C4-2B (cell line): ENCODE data around the gene GPBAR1.

Source experiments
- H3K27ac ChIP-seq: fragments of 450-650 bp; 2 replicates; pipeline ENCODE4 v1.5.1; 2017
- CTCF ChIP-seq: fragments of 450-650 bp; conservative IDR thresholded peaks from 2 replicates; pipeline ENCODE4 v1.5.1; 2017; ENCODE audit warnings: mild to moderate bottlenecking
- ZFX ChIP-seq: fragments of 450-650 bp; IDR thresholded peaks from 2 replicates; pipeline ENCODE4 v1.6.1; 2017

Gene GPBAR1

GRCh38 chr2:218256612-218257350 lies 4.0 kb upstream of the GPBAR1 start:
- H3K27ac ChIP-seq: no peak overlapping the region; the same call in 1 of the 2 replicates
- TF ChIP-seq ZFX (no peak), CTCF (no peak)

DNA sequence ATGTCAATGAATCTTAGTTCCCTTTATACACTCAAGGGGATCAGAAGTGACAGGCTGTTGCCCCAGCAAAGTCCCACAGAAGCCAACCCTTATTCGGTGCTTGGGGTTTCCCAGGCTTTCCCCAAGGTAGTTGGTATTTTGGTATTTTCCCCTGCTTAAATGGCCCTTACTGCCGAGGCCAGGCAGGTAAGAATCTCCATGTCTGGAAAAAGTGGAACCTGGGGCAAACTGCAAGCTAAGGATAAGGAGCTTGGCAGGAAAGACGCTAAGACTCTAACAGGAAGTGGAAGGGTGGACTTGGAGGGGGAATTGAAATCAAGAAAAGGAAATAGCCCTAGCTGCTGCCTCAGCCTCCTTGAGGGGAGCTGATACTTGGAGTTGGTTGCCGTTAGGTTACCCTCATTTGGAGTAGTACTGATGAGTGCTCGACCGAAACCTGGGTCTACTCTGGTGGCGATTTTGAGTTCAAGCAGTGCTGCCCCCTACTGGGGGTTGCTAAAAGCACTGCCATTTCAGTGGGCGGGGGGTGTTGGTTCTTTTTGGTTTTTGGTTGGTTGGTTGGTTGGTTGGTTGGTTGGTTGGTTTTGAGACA lies 3.3 kb upstream of the GPBAR1 start:
- H3K27ac ChIP-seq: no peak overlapping the region

DNA sequence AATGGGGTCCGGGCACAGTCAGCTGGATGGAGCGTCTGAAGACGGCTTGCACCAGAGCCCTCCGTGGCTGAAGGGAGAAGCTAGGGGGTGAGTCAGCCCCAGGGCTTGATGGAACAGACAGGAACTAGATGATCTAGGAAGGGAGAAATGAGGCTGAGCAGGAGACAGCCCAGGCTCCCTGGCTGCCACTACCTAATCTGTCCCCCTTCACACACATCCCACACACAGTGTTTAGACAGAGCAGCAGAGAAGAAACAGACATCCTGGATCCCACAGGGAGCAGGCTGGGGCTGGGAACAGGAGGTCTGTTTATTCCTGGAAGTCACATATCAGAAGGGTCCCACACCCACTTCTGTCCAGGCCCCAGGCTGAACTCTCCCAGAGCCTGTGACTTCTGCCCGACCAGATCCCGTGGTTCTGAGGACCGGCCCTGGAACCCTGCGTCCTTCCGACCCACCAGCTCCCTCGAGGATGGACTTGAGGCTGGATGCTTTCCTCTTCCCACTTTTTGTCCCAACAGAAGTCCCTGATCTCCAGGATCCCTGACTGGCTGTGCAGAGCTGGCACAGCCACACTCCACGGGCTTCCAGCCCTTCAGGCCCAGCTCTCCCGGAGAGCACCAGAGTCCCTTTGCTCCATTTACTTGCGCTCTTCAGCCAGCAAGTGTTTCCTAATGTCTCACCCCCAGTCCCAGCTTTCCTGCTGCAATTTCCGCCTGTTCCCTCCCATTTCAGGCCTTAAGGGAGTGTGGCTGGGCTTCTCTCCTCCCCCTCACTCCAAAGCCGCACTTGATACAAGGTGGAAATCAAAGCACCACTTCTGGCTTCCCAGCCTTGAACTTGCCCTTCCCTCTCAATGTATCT lies 1.5 kb upstream of the GPBAR1 start:
- no peak for TF ChIP-seq CTCF
- no peak for TF ChIP-seq ZFX
- H3K27ac ChIP-seq: no peak overlapping the region

More for the DNA sequence above, 3.3 kb upstream of the GPBAR1 start:
- TF ChIP-seq ZFX (no peak), CTCF (peak; percentile 72)

GRCh38 chr2:218260166-218260565 lies 649 bp upstream of the GPBAR1 start:
- no peak overlapping the region for H3K27ac ChIP-seq
- no peak for TF ChIP-seq ZFX
- no peak for TF ChIP-seq CTCF

- TF ChIP-seq ZFX (no peak), CTCF (no peak)
- no peak overlapping the region for H3K27ac ChIP-seq
Measured at GRCh38 chr2:218261423-218262236, 815 bp downstream of the GPBAR1 start.

DNA sequence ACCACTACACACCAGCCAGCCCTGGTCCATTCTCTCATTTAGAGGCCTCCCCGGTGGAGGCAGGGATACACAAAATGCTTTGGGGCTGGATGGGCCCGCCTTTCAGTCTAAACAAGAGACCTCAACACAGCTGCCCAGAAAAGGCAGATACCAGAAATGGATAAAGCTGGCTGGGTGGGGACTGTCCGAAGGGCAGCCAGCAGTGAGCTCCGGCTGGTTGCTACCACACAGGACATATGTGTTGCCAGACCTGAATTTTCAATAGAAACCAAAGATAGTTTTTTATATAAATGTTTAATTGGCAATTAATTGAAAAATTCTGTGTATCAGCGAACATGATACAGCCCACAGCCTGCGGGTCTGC lies 1.4 kb downstream of the GPBAR1 start:
- TF ChIP-seq CTCF (no peak), ZFX (no peak)
- H3K27ac ChIP-seq: no peak overlapping the region
